ENCODE measurements around the gene KDM6B.

The KDM6B gene

GRCh38 chr17:7841396-7841914 is 7.4 kb downstream of the KDM6B start:
- peak; percentile 96 for DNase-seq

- peak; percentile 96 for DNase-seq
Observed at GRCh38 chr17:7841915-7842379, 7.9 kb downstream of the KDM6B start.

DNA sequence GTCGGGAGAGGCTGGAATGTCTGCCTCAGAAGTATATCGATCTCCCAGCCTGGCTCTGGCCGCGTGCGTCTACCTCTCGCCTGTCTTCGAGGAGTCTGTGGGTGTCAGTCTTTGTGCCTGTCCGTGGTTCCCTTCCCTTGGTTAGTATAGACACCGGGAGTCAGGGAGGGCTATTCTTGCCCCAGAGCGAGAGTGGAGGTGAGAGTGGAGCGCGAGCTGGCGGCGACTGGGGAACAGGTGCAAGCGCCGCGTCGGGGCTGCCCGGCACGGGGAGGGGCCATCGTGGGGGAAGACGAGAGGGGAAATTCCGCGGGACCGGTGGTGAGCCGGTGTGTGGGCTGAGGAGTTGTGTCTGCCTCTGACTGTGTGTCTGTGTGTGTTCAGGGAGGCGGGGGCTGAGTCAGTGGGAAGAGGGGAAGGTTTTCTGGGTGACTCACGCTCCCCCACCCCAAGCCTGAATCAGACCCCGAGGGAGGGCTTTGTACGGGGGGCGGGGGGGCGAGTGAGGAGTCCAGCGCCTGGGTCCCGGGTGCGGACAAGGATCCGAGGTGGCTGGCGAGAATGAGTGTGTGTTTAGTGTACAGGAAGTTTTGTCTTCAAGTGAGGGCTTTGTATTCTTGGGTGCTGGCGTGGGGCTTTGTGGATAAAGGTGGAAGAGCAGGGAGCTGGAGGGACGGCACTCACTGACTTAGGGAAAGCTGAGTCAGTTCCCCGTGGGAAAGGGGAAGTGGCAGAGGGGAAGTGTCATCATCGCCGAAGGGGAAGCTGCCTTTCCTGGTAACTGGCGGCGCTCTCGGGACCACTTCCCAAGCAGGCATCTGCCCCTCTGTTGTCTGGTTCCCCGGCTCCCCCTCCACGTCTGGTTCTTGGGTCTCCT is 8.6 kb downstream of the KDM6B start:
- peak; percentile 92 for DNase-seq

- no peak for DNase-seq
Observed at GRCh38 chr17:7843257-7843535, 9.2 kb downstream of the KDM6B start.

GRCh38 chr17:7843536-7844291 is 9.7 kb downstream of the KDM6B start:
- DNase-seq, result peak; percentile 91

DNA sequence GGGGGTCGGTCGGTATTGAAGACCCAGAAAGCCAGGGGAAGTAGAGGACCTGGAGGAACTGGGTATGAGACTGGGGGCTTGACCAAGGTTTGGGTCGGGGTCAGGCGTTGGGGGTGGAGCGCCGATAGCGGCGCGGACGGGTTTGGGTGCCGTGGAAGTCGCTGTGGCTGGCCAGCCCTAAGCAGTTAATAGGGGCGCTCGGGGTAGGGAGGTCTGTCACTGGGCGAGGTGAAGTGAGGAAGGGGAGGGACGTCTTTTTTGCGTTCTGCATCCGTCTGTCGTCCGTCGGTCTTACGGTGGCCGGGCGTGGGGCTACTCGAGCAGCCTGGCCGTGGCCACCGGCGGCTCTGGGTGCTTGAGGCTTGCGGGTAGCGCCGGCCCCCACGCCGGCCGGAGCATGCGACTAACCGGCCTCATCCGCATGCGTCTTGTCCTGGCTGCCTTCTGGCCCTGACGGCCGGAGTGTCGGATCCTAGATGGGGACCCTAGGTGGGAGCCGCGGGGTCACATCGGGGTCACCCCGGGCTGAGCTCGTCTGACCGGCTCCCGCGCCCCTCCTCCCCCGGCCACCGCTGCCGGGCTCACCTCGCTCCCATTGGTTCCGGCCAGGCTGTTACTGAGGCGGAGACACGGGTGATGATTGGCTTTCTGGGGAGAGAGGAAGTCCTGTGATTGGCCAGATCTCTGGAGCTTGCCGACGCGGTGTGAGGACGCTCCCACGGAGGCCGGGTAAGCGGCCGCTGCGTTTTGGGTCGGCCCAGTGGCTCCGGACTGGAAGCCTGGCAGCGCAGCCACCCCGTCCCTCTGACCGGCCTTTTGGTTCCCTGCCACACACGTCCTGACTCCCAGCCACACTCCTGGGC is 10.5 kb downstream of the KDM6B start:
- DNase-seq, result peak; percentile 96

- DNase-seq, result no peak
Observed at GRCh38 chr17:7845359-7846062, 11.5 kb downstream of the KDM6B start.

DNA sequence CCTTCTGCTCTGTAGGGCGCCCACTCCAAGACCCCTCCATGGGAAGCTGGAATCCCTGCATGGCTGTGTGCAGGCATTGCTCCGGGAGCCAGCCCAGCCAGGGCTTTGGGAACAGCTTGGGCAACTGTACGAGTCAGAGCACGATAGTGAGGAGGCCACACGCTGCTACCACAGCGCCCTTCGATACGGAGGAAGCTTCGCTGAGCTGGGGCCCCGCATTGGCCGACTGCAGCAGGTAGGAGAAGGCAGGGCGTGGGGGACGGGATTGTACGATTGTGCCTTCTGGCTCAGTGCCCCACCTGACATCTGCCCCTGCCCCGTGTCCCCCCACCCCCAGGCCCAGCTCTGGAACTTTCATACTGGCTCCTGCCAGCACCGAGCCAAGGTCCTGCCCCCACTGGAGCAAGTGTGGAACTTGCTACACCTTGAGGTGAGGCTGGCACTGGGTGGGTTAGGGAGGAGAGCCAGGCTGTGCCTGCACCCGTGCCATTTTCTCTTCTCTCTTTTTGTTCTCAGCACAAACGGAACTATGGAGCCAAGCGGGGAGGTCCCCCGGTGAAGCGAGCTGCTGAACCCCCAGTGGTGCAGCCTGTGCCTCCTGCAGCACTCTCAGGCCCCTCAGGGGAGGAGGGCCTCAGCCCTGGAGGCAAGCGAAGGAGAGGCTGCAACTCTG is 12.2 kb downstream of the KDM6B start:
- DNase-seq, result no peak

DNA sequence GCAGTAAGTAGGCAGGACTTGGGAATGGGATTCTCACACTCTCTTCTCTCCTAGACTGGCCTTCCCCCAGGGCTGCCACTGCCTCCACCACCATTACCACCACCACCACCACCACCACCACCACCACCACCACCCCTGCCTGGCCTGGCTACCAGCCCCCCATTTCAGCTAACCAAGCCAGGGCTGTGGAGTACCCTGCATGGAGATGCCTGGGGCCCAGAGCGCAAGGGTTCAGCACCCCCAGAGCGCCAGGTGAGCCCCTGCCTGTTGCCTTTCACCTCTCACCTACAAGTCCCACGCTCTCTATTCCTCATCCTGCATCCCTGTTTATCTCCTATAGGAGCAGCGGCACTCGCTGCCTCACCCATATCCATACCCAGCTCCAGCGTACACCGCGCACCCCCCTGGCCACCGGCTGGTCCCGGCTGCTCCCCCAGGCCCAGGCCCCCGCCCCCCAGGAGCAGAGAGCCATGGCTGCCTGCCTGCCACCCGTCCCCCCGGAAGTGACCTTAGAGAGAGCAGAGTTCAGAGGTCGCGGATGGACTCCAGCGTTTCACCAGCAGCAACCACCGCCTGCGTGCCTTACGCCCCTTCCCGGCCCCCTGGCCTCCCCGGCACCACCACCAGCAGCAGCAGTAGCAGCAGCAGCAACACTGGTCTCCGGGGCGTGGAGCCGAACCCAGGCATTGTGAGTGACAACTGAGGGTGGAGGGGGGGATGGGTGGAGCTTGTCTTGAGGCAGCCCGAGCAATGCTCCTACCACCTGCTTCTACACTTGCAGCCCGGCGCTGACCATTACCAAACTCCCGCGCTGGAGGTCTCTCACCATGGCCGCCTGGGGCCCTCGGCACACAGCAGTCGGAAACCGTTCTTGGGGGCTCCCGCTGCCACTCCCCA is 13.0 kb downstream of the KDM6B start:
- DNase-seq, result no peak

- no peak for DNase-seq
Observed at GRCh38 chr17:7848131-7848579, 14.1 kb downstream of the KDM6B start.

GRCh38 chr17:7848739-7849129 is 14.7 kb downstream of the KDM6B start:
- DNase-seq, result no peak

DNA sequence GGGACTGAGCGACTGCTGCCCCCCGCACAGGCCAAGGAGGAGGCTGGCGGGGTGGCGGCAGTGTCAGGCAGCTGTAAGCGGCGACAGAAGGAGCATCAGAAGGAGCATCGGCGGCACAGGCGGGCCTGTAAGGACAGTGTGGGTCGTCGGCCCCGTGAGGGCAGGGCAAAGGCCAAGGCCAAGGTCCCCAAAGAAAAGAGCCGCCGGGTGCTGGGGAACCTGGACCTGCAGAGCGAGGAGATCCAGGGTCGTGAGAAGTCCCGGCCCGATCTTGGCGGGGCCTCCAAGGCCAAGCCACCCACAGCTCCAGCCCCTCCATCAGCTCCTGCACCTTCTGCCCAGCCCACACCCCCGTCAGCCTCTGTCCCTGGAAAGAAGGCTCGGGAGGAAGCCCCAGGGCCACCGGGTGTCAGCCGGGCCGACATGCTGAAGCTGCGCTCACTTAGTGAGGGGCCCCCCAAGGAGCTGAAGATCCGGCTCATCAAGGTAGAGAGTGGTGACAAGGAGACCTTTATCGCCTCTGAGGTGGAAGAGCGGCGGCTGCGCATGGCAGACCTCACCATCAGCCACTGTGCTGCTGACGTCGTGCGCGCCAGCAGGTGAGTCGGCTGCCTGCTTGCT is 15.2 kb downstream of the KDM6B start:
- no peak for DNase-seq

GRCh38 chr17:7849751-7850504 is 15.9 kb downstream of the KDM6B start:
- DNase-seq, result no peak

- DNase-seq, result no peak
Observed at GRCh38 chr17:7850701-7851437, 16.9 kb downstream of the KDM6B start.

GRCh38 chr17:7851438-7852261 is 17.6 kb downstream of the KDM6B start:
- DNase-seq, result peak; percentile 82

DNA sequence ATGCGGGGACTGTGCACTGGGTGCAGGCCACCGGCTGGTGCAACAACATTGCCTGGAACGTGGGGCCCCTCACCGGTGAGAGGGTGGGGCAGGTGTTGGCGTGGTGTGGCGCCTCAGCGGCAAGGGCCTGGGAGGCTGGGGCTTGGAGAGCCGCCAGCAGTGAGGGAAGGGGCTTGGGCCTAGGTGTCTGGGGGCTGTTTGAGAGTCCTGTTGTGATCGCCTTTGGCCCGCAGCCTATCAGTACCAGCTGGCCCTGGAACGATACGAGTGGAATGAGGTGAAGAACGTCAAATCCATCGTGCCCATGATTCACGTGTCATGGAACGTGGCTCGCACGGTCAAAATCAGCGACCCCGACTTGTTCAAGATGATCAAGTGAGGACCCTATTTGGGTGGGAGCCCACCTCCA is 18.2 kb downstream of the KDM6B start:
- DNase-seq, result no peak

DNA sequence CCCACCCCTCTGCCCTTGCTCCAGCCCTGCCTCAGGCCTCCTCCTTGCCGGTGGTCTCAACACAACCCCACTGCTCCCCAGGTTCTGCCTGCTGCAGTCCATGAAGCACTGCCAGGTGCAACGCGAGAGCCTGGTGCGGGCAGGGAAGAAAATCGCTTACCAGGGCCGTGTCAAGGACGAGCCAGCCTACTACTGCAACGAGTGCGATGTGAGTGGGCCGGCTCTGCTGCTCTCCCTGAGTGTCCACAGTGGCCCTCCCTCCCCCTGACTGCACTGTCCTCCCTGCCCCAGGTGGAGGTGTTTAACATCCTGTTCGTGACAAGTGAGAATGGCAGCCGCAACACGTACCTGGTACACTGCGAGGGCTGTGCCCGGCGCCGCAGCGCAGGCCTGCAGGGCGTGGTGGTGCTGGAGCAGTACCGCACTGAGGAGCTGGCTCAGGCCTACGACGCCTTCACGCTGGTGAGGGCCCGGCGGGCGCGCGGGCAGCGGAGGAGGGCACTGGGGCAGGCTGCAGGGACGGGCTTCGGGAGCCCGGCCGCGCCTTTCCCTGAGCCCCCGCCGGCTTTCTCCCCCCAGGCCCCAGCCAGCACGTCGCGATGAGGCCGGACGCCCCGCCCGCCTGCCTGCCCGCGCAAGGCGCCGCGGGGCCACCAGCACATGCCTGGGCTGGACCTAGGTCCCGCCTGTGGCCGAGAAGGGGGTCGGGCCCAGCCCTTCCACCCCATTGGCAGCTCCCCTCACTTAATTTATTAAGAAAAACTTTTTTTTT is 19.1 kb downstream of the KDM6B start:
- DNase-seq, result no peak

Data from OCI-M1 (cell line).